ENCODE results near the gene SPATA31E1.

- TF ChIP-seq, protein P1, sequence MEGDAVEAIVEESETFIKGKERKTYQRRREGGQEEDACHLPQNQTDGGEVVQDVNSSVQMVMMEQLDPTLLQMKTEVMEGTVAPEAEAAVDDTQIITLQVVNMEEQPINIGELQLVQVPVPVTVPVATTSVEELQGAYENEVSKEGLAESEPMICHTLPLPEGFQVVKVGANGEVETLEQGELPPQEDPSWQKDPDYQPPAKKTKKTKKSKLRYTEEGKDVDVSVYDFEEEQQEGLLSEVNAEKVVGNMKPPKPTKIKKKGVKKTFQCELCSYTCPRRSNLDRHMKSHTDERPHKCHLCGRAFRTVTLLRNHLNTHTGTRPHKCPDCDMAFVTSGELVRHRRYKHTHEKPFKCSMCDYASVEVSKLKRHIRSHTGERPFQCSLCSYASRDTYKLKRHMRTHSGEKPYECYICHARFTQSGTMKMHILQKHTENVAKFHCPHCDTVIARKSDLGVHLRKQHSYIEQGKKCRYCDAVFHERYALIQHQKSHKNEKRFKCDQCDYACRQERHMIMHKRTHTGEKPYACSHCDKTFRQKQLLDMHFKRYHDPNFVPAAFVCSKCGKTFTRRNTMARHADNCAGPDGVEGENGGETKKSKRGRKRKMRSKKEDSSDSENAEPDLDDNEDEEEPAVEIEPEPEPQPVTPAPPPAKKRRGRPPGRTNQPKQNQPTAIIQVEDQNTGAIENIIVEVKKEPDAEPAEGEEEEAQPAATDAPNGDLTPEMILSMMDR (conservative IDR thresholded peaks at IDR 0.05 in 1 of 2, IDR thresholded peaks at IDR 0.05 in 1 of 2; ENCODE audit: low read depth in 1 of 2, low read length in 2 of 2) = no peak
- TF ChIP-seq EZH2 (IDR thresholded peaks at IDR 0.05; ENCODE audit: low read length, missing control alignments) = no peak
Measured at GRCh38 chr9:87898151-87898550, 15.5 kb downstream of the SPATA31E1 start.

All from fibroblast of lung (primary cell).